Measurements from ENCODE around the gene EEF1AKMT1.

GRCh38 chr13:20801707-20802106 lies 27.9 kb upstream of the EEF1AKMT1 start:
- no peak for TF ChIP-seq CTCF (IDR thresholded peaks at IDR 0.05; ENCODE audit: poor library complexity, severe bottlenecking)
- no peak for TF ChIP-seq REST (IDR thresholded peaks at IDR 0.05; ENCODE audit: borderline replicate concordance)
- TF ChIP-seq RAD21 (conservative IDR thresholded peaks at IDR 0.05): no peak
- no peak for TF ChIP-seq TAF1 (IDR thresholded peaks at IDR 0.05; ENCODE audit: low read depth)
- no peak for TF ChIP-seq POLR2AphosphoS5 (IDR thresholded peaks at IDR 0.05)
- no peak for TF ChIP-seq EZH2 (IDR thresholded peaks at IDR 0.05; ENCODE audit: borderline replicate concordance, insufficient read depth, low read length, poor library complexity, severe bottlenecking)
- no peak for TF ChIP-seq SMC3 (conservative IDR thresholded peaks at IDR 0.05; ENCODE audit: poor library complexity)
- TF ChIP-seq MXI1 (conservative IDR thresholded peaks at IDR 0.05; ENCODE audit: poor library complexity, severe bottlenecking): no peak
